NCI-H82 (cell line): ENCODE data around the gene OR52W1.

Experiments
- DNase-seq: peaks from one replicate; lab custom pipeline; 2025; lab: John Stamatoyannopoulos, UW

OR52W1 gene

GRCh38 chr11:6199174-6199810, at the start of gene OR52W1:
Gene OR52W1 (plus strand): TSS chr11:6199224. CDS start chr11:6199224, 0 bp downstream.
- DNase-seq, result no peak

GRCh38 chr11:6151117-6151516, 47.9 kb upstream of the OR52W1 start:
- DNase-seq, result no peak

GRCh38 chr11:6152126-6152525, 46.9 kb upstream of the OR52W1 start:
- DNase-seq, result no peak

- no peak for DNase-seq
Measured at GRCh38 chr11:6156628-6157359, 42.2 kb upstream of the OR52W1 start.

- DNase-seq, result no peak
Measured at GRCh38 chr11:6170226-6170625, 28.8 kb upstream of the OR52W1 start, which contains the start of gene OR52B2. Gene OR52B2 (minus strand): TSS chr11:6170326. CDS start chr11:6170326, 0 bp downstream.

- no peak for DNase-seq
Measured at GRCh38 chr11:6175440-6175839, 23.6 kb upstream of the OR52W1 start.

GRCh38 chr11:6191742-6192141, 7.3 kb upstream of the OR52W1 start:
- no peak for DNase-seq

- DNase-seq, result peak; percentile 31
Measured at GRCh38 chr11:6194065-6194581, 4.9 kb upstream of the OR52W1 start.

GRCh38 chr11:6196396-6196795, 2.6 kb upstream of the OR52W1 start:
- DNase-seq, result no peak

GRCh38 chr11:6197466-6198200, 1.4 kb upstream of the OR52W1 start:
- no peak for DNase-seq

GRCh38 chr11:6200975-6201374, 2.0 kb downstream of the OR52W1 start:
- DNase-seq, result peak; percentile 4

- DNase-seq, result no peak
Measured at GRCh38 chr11:6201481-6201880, 2.5 kb downstream of the OR52W1 start.

- DNase-seq, result no peak
Measured at GRCh38 chr11:6202041-6202440, 3.0 kb downstream of the OR52W1 start.

- no peak for DNase-seq
Measured at GRCh38 chr11:6203327-6203726, 4.3 kb downstream of the OR52W1 start.

- no peak for DNase-seq
Measured at GRCh38 chr11:6204706-6205105, 5.7 kb downstream of the OR52W1 start.

- no peak for DNase-seq
Measured at GRCh38 chr11:6205366-6205765, 6.3 kb downstream of the OR52W1 start, which contains the start of gene C11orf42. Gene C11orf42 (plus strand): TSS chr11:6205557. CDS start chr11:6205616, 59 bp downstream.

- DNase-seq, result no peak
Measured at GRCh38 chr11:6206456-6207180, 7.6 kb downstream of the OR52W1 start.

- no peak for DNase-seq
Measured at GRCh38 chr11:6209801-6210200, 10.8 kb downstream of the OR52W1 start.

GRCh38 chr11:6210274-6210955, 11.4 kb downstream of the OR52W1 start:
- DNase-seq, result no peak

- no peak for DNase-seq
Measured at GRCh38 chr11:6214530-6214929, 15.5 kb downstream of the OR52W1 start.

GRCh38 chr11:6216501-6216900, 17.5 kb downstream of the OR52W1 start:
- no peak for DNase-seq
